Spleen (tissue), 11 donors: ENCODE results near the gene CHST6. TPM values are rescaled to one million over a fixed set of nuclear protein-coding genes. Genes with fewer than 3 reads are reported as not detected.

Source experiments
- DNase-seq: peaks from one replicate; pipeline ENCODE4 v3.0.0-alpha.2; 2020
- H3K27ac ChIP-seq, 8 donors: fragments of 200-600 bp; sonication (generic) in 7 of 8; 1 replicate in 4 of 8; 2 replicates in 4 of 8; pipeline versions ENCODE4 v1.5.0 to v1.8.0; 2016 to 2021; ENCODE audit warnings: inconsistent platforms in 4 of 8, mild to moderate bottlenecking in 4 of 8, moderate library complexity in 1 of 8
- H3K27me3 ChIP-seq, 7 donors: fragments of 200-600 bp; sonication (generic) in 6 of 7; replicated peaks in 1 of 7; 1 replicate in 4 of 7; 2 replicates in 3 of 7; pipeline versions ENCODE4 v1.5.0 to v1.8.0; 2016 to 2021; ENCODE audit warnings: inconsistent platforms in 3 of 7, mild to moderate bottlenecking in 1 of 7
- H3K36me3 ChIP-seq, 6 donors: fragments of 200-600 bp; sonication (generic) in 5 of 6; 1 replicate in 4 of 6; 2 replicates in 2 of 6; pipeline versions ENCODE4 v1.5.0 to v1.8.0; 2016 to 2021; ENCODE audit warnings: inconsistent platforms in 2 of 6
- H3K4me1 ChIP-seq, 6 donors: fragments of 200-600 bp; sonication (generic) in 5 of 6; 1 replicate in 3 of 6; 2 replicates in 3 of 6; pipeline versions ENCODE4 v1.5.0 to v1.8.0; 2016 to 2021; ENCODE audit warnings: inconsistent platforms in 3 of 6
- H3K4me3 ChIP-seq, 8 donors: fragments of 200-600 bp; sonication (generic) in 7 of 8; 1 replicate in 4 of 8; 2 replicates in 4 of 8; pipeline versions ENCODE4 v1.5.0 to v1.8.0; 2016 to 2021; ENCODE audit warnings: inconsistent platforms in 4 of 8, mild to moderate bottlenecking in 4 of 8, moderate library complexity in 2 of 8
- H3K9me3 ChIP-seq, 8 donors: fragments of 200-600 bp; sonication (generic) in 7 of 8; 1 replicate in 4 of 8; 2 replicates in 4 of 8; pipeline versions ENCODE4 v1.5.0 to v1.8.0; 2016 to 2021; ENCODE audit warnings: inconsistent platforms in 4 of 8
- POLR2A ChIP-seq, 3 donors: fragments of 450-650 bp; IDR thresholded peaks; one replicate each; pipeline ENCODE4 v1.5.1; 2017; ENCODE audit warnings: antibody characterized with exemption in 3 of 3, mild to moderate bottlenecking in 1 of 3
- POLR2AphosphoS5 ChIP-seq, 3 donors: sonication (generic); formaldehyde crosslinking; IDR thresholded peaks; one replicate each; pipeline ENCODE4 v1.5.1; 2017; ENCODE audit warnings: antibody characterized with exemption in 3 of 3
- WGBS, 5 donors: extraction: QIAGEN DNeasy Blood & Tissue Kit in 3 of 5; methylation state at CpG; one replicate each; pipeline versions ENCODE4 v1.1.5 to v1.1.7; 2013 to 2018; 5-methylcytosine and 5-hydroxymethylcytosine counted together
- intact Hi-C: fragments of 100-400 bp; cut with DNase I; formaldehyde crosslinking; loops from one replicate; pipeline ENCODE4 v1.15.0; 2023; ENCODE audit warnings: low total_unique reads
- polyA plus RNA-seq, 3 donors: library from polyadenylated mRNA; stranded (reverse); fragments of 200-250 nt; gene quantifications; one replicate each; pipeline ENCODE4 v1.2.1, GENCODE V29; 2013
- total RNA-seq, 7 donors: library from RNA; depleted of rRNA in 3 of 7; stranded (reverse); fragments of >200 nt in 3 of 7; fragmentation: NEBNext Ultra II Directional in 4 of 7; extraction: Animal tissue kit (Norgen Biotek cat#: 25700) in 4 of 7; gene quantifications; one replicate each; pipeline versions ENCODE4 v1.1.0 to v1.2.1, GENCODE V29; 2016 to 2021
- TF ChIP-seq, protein P1 (sequence below), 11 experiments: fragments of 200-600 bp in 7 of 11; fragments of 450-650 bp in 4 of 11; sonication (generic) in 4 of 11; IDR thresholded peaks in 8 of 11; conservative IDR thresholded peaks in 3 of 11; 1 replicate in 7 of 11; 2 replicates in 4 of 11; pipeline versions ENCODE4 v1.4.0 to v1.8.0; 2016 to 2021; ENCODE audit warnings: antibody characterized with exemption in 11 of 11, inconsistent platforms in 4 of 11, mild to moderate bottlenecking in 1 of 11
- donor health status: healthy with polysubstance abuse.
- donor health status: DM: no; HTN: no; CAD: no; lungs with moderate emphysema.
- donor health status: DM: no; HTN: no; CAD: no.
- donor health status: Bipolar disorder and iron deficiency.
- donor health status: healthy.
- donor health status: DM: no; HTN: no; CAD: no.
- donor health status: DM: yes; HTN: yes; CAD: no.

Gene CHST6
- total and polyA plus RNA-seq, 10 donors: under 0.01 to 0.66 (median 0.19) TPM; not detected in 1

DNA sequence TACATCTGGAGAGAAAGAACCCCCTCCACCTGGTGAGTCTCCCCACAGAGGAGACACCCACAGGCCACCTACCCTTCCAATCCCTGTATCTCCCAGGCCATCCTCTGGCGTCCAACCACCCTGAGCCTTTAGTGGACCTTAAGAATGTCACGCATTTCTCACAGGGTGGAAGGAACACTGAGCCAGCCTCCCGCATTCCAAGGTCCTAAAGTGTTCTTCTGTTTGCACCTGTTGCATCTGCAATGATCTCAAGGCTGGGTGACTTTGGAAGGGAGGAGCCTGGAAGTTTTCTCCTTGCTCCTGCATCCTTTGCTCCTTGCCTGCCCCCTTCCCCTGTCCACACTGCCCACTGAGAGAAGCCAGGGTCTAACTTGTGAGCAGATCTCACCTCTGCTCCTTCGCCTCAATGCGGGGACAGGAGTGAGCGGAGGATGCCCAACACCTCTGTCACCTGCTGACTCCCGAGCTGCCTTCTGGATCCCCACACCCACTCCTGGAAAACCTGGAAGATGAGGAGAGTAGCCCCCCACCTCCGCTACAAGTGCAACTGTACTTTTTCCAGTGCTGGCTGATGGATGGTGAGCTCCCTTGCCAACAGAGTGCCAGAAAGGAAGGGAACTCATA lies 37.0 kb upstream of the CHST6 start:
- no peak for TF ChIP-seq POLR2A (IDR thresholded peaks at IDR 0.05)
- no peak for TF ChIP-seq POLR2AphosphoS5 (IDR thresholded peaks at IDR 0.05)
- TF ChIP-seq, protein P1, sequence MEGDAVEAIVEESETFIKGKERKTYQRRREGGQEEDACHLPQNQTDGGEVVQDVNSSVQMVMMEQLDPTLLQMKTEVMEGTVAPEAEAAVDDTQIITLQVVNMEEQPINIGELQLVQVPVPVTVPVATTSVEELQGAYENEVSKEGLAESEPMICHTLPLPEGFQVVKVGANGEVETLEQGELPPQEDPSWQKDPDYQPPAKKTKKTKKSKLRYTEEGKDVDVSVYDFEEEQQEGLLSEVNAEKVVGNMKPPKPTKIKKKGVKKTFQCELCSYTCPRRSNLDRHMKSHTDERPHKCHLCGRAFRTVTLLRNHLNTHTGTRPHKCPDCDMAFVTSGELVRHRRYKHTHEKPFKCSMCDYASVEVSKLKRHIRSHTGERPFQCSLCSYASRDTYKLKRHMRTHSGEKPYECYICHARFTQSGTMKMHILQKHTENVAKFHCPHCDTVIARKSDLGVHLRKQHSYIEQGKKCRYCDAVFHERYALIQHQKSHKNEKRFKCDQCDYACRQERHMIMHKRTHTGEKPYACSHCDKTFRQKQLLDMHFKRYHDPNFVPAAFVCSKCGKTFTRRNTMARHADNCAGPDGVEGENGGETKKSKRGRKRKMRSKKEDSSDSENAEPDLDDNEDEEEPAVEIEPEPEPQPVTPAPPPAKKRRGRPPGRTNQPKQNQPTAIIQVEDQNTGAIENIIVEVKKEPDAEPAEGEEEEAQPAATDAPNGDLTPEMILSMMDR (IDR thresholded peaks at IDR 0.05 in 8 of 11, conservative IDR thresholded peaks at IDR 0.05 in 3 of 11): no peak
- WGBS, 5 donors: 81 to 93% (median 89%) methylated on average over 7 to 8 of the region's 8 CpGs
- no peak for DNase-seq

DNA sequence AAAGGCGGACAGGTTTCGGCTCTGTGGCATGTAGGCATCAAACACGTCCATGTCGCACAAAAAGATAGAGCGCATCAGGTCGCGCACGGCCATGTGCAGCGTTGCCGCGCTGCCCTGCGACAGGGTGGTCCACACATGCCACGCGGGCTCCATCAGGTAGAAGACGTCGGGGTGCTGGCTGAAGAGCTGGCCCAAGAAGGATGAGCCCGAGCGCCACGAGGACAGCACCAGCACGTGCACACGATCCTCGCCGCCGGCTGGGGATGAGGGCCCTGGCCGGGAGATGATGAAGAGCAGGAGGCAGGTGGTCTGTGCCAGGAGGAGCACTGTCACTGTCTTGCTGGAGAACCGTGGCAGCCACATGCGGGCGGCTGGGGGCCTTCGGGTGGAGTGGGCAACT lies 34.7 kb upstream of the CHST6 start:
- no peak for TF ChIP-seq POLR2A (IDR thresholded peaks at IDR 0.05)
- TF ChIP-seq POLR2AphosphoS5 (IDR thresholded peaks at IDR 0.05): no peak
- TF ChIP-seq, protein P1 (IDR thresholded peaks at IDR 0.05 in 8 of 11, conservative IDR thresholded peaks at IDR 0.05 in 3 of 11): no peak
- Histone ChIP-seq H3K4me1 (no peaks in the 10 kb centered on the region), H3K27ac (no peak overlapping the region), H3K4me3 (no peak overlapping the region), H3K9me3 (no peaks in the 10 kb centered on the region), H3K36me3 (no peaks in the 10 kb centered on the region), H3K27me3 (no peaks in the 10 kb centered on the region)
- intact Hi-C loops: no loop called here
- 96 to 97% (median 97%) methylated on average over 24 to 29 of the region's 29 CpGs for WGBS, 5 donors
- no peak for DNase-seq

More for the DNA sequence above, 37.0 kb upstream of the CHST6 start:
- Histone ChIP-seq H3K27me3 (no peaks in the 10 kb centered on the region), H3K4me3 (no peak overlapping the region), H3K4me1 (no peaks in the 10 kb centered on the region), H3K27ac (no peak overlapping the region), H3K36me3 (no peaks in the 10 kb centered on the region), H3K9me3 (no peaks in the 10 kb centered on the region)
- intact Hi-C loops: no loop called here

DNA sequence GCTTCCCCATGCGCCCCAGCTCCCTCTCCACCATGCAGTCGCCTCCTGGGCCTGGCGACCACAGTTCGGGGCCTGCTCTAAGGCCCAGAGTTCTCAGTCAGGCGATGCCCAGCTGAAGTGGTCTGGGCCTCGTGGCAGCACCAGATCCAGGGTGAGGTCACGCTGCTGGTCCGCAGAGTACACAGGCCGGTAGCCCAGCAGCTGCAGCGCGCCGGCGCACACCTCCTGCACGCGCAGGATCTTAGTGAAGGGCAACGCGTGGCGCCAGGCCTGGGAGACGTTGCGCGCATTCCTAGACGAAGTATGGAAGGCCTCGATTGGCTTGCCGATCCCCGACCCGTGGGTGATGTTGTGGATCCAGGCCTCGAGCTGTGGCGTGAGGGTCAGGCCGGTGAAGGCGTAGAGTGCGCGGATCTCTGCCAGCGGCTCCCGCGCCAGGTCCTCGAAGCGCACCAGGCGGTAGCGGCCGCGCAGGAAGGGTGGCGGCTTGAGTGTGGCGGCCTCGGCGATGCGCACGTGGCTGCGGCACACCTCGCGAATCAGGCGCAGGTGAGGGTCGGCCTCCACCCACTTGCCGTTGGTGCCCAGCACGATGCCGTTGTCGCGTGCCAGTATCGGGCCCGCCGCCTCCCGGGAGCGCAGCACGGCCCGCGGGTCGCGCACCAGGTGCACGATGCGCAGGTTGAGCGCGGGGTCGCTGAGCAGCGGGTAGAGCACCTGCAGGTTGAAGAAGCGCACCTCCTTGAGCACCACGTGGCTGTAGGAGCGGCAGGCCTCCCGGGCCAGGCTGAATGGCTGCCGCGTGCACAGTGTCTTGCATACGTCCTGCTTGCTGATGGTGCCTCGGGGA lies 34.0 kb upstream of the CHST6 start:
- 93 to 97% (median 95%) methylated on average over 60 to 81 of the region's 81 CpGs for WGBS, 5 donors
- Histone ChIP-seq H3K9me3 (no peaks in the 10 kb centered on the region), H3K4me1 (no peaks in the 10 kb centered on the region), H3K27me3 (no peaks in the 10 kb centered on the region), H3K4me3 (no peak overlapping the region), H3K27ac (no peak overlapping the region), H3K36me3 (no peaks in the 10 kb centered on the region)
- DNase-seq: no peak
- TF ChIP-seq, protein P1 (IDR thresholded peaks at IDR 0.05 in 8 of 11, conservative IDR thresholded peaks at IDR 0.05 in 3 of 11): no peak
- TF ChIP-seq POLR2A (IDR thresholded peaks at IDR 0.05) (no peak), POLR2AphosphoS5 (IDR thresholded peaks at IDR 0.05) (no peak)
- intact Hi-C loops: no loop called here

DNA sequence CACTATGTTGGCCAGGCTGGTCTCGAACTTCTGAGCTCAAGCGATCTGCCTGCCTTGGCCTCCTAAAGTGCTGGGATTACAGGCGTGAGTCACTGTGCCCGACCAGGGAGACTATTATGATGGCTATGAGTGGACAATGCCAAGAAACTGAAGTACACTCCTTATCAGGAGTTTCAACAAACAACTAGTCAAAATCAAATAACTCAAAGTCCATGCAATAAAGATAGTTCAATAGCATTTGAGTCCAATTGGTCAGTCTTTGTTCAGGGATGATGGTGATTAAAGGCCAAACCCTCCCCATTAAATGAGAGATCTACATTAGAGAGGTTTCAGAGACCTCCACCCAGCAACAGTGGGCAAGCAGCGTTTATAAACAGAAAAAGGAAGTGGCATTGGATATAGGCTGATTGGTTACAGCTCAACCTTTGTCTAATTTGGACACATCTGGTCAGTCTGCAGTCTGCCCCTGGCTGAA lies 32.6 kb upstream of the CHST6 start:
- no peaks in the 10 kb centered on the region for H3K9me3 ChIP-seq
- intact Hi-C loops: no loop called here
- TF ChIP-seq POLR2A (IDR thresholded peaks at IDR 0.05): no peak
- no peak for TF ChIP-seq POLR2AphosphoS5 (IDR thresholded peaks at IDR 0.05)
- TF ChIP-seq, protein P1 (IDR thresholded peaks at IDR 0.05 in 8 of 11, conservative IDR thresholded peaks at IDR 0.05 in 3 of 11): no peak
- H3K36me3 ChIP-seq: no peaks in the 10 kb centered on the region
- no peaks in the 10 kb centered on the region for H3K27me3 ChIP-seq
- H3K27ac ChIP-seq: no peak overlapping the region
- H3K4me3 ChIP-seq: no peak overlapping the region
- WGBS, 5 donors: 77 to 91% (median 83%) methylated on average over 5 of the region's 5 CpGs
- no peak for DNase-seq
- no peaks in the 10 kb centered on the region for H3K4me1 ChIP-seq
